GM12878 (cell line): ENCODE measurements around the gene HDAC9. TPM values are rescaled to one million over a fixed set of nuclear protein-coding genes. Genes with fewer than 3 reads are reported as not detected.

Experiments
- ATAC-seq: fragments of 200-7000 bp; cut with Tn5 transposase; 3 replicates; pipeline ENCODE4 v1.9.1; 2020; ENCODE audit warnings: mild to moderate bottlenecking, moderate library complexity
- BruUV-seq: library from RNA; stranded (reverse); fragments of 400-500 nt; replicated peaks from 2 replicates; lab custom pipeline; 2021; lab: Mats Ljungman, UMichigan
- CTCF ChIA-PET: fragments of 300-600 bp; sonication (Branson Sonifier 250); formaldehyde crosslinking; extraction: SDS; loops from one replicate; lab custom pipeline; 2021; ENCODE audit warnings: inconsistent platforms; lab: Yijun Ruan, JAX
- POLR2A ChIA-PET: fragments of 350-600 bp; formaldehyde crosslinking; extraction: SDS; loops from one replicate; lab custom pipeline; 2021; ENCODE audit warnings: inconsistent platforms; lab: Charles Lee
- RAD21 ChIA-PET: fragments of 300-600 bp; sonication (Branson Sonifier 250); formaldehyde crosslinking; loops from one replicate; lab custom pipeline; 2023; ENCODE audit warnings: antibody characterized with exemption; ENCODE audit not compliant: unreplicated experiment; lab: Charles Lee
- SMC1A ChIA-PET: fragments of 300-600 bp; sonication (Branson Sonifier 250); formaldehyde crosslinking; loops from one replicate; lab custom pipeline; 2023; ENCODE audit not compliant: unreplicated experiment, uncharacterized antibody; lab: Charles Lee
- DNase-seq: peaks from one replicate; pipeline ENCODE4 v3.0.0-alpha.2; 2011; ENCODE audit warnings: low read depth, low spot score
- FAIRE-seq: peaks from 3 replicates; lab custom pipeline; 2011; peaks lifted over from hg19 to GRCh38; lab: Jason Lieb, UNC
- H2AFZ ChIP-seq: 2 replicates; pipeline ENCODE4 v1.6.0; 2011; ENCODE audit warnings: low read depth, low read length, control low read depth; ENCODE audit not compliant: control insufficient read depth
- H3K27ac ChIP-seq: 2 replicates; pipeline ENCODE4 v1.5.1; 2011; ENCODE audit warnings: control low read depth; ENCODE audit not compliant: control insufficient read depth, insufficient read depth
- H3K27me3 ChIP-seq, 2 experiments: replicated peaks in 1 of 2; 2 replicates each; pipeline versions ENCODE4 v1.6.0 to v1.6.1; 2011; ENCODE audit warnings: low read length in 1 of 2; ENCODE audit not compliant: control insufficient read depth in 2 of 2, insufficient read depth in 2 of 2
- H3K36me3 ChIP-seq, 2 experiments: 2 replicates each; pipeline ENCODE4 v1.5.1; 2011; ENCODE audit warnings: low read length in 1 of 2; ENCODE audit not compliant: control insufficient read depth in 2 of 2, insufficient read depth in 2 of 2
- H3K4me1 ChIP-seq: 2 replicates; pipeline ENCODE4 v1.6.1; 2011; ENCODE audit warnings: mild to moderate bottlenecking, low read length, moderate library complexity, mixed read lengths; ENCODE audit not compliant: control insufficient read depth, insufficient read depth
- H3K4me2 ChIP-seq: 2 replicates; pipeline ENCODE4 v1.6.0; 2011; ENCODE audit warnings: control low read depth; ENCODE audit not compliant: control insufficient read depth, insufficient read depth
- H3K4me3 ChIP-seq: fragments of 200-600 bp; sonication (generic); 2 replicates; pipeline ENCODE4 v1.5.1; 2016
- H3K79me2 ChIP-seq: 2 replicates; pipeline ENCODE4 v1.6.0; 2011; ENCODE audit warnings: low read length; ENCODE audit not compliant: control insufficient read depth, insufficient read depth
- H3K9ac ChIP-seq: 2 replicates; pipeline ENCODE4 v1.8.0; 2011; ENCODE audit warnings: low read length, control low read depth, mixed read lengths; ENCODE audit not compliant: control insufficient read depth, insufficient read depth
- H3K9me3 ChIP-seq: replicated peaks from 3 replicates; pipeline ENCODE4 v1.5.1; 2011; ENCODE audit warnings: mild to moderate bottlenecking, low read length; ENCODE audit not compliant: control insufficient read depth, insufficient read depth
- H4K20me1 ChIP-seq: 2 replicates; pipeline ENCODE4 v1.6.0; 2011; ENCODE audit not compliant: control insufficient read depth, insufficient read depth
- ASH2L ChIP-seq: fragments of 300-600, 200-600 bp; sonication (generic); IDR thresholded peaks from 2 replicates; pipeline ENCODE4 v1.6.1; 2017; ENCODE audit warnings: low read depth, mild to moderate bottlenecking, borderline replicate concordance
- FOXM1 ChIP-seq: IDR thresholded peaks from 2 replicates; pipeline ENCODE4 v1.6.1; 2012; ENCODE audit warnings: low read depth, mild to moderate bottlenecking, inconsistent platforms, low read length, moderate library complexity
- JUND ChIP-seq: IDR thresholded peaks from 2 replicates; pipeline ENCODE4 v1.6.1; 2012; ENCODE audit warnings: low read depth, mild to moderate bottlenecking, low read length, improper control_type of control experiment, moderate library complexity
- KDM1A ChIP-seq: fragments of 200-600 bp; sonication (generic); IDR thresholded peaks from 2 replicates; pipeline ENCODE4 v1.6.1; 2016; ENCODE audit warnings: borderline replicate concordance
- MXI1 ChIP-seq: fragments of 150-350 bp; IDR thresholded peaks from 2 replicates; pipeline ENCODE4 v1.6.1; 2011; ENCODE audit warnings: low read depth, mild to moderate bottlenecking, inconsistent platforms, low read length, improper control_type of control experiment
- NFIC ChIP-seq: IDR thresholded peaks from 2 replicates; pipeline ENCODE4 v1.6.1; 2012; ENCODE audit warnings: low read depth, mild to moderate bottlenecking, inconsistent platforms, low read length, moderate library complexity
- NKRF ChIP-seq: fragments of 450-650 bp; conservative IDR thresholded peaks from 2 replicates; pipeline ENCODE4 v1.6.1; 2017; ENCODE audit warnings: mild to moderate bottlenecking, moderate library complexity
- PML ChIP-seq: IDR thresholded peaks from 2 replicates; pipeline ENCODE4 v1.6.1; 2012; ENCODE audit warnings: low read length, inconsistent platforms
- in situ Hi-C: fragments of 300-500 bp; cut with MboI; formaldehyde crosslinking; loops from 9 replicates; pipeline ENCODE4 v1.14.3; 2018; ENCODE audit warnings: mixed read lengths
- intact Hi-C: fragments of 100-400 bp; cut with micrococcal nuclease; formaldehyde crosslinking; loops from one replicate; pipeline ENCODE4 v1.14.2; 2022; ENCODE audit not compliant: unreplicated experiment
- polyA plus RNA-seq, 11 experiments: library from polyadenylated mRNA; depleted of rRNA in 4 of 11; unstranded in 6 of 11; stranded (reverse) in 5 of 11; fragments of >200 nt; fragmentation: Nextera tagmentation in 4 of 11; fragmentation: Illumina TruSeq in 1 of 11; extraction: Ambion mirVana in 4 of 11; extraction: Trizol in 1 of 11; gene quantifications; 1 replicate in 1 of 11; 2 replicates in 10 of 11; pipeline versions ENCODE4 v1.2.1 to v1.2.3, GENCODE V29; 2011 to 2016; ENCODE audit warnings: inconsistent platforms in 2 of 11, missing spikeins in 2 of 11, low read depth in 1 of 11
- total RNA-seq, 4 experiments: library from RNA; depleted of rRNA in 3 of 4; stranded (reverse); fragments of >200 nt in 3 of 4; fragmentation: Illumina TruSeq in 1 of 4; extraction: Trizol in 1 of 4; gene quantifications; 2 replicates each; pipeline versions ENCODE4 v1.2.1 to v1.2.3, GENCODE V29; 2013 to 2021
- TF ChIP-seq, protein P1 (sequence below): IDR thresholded peaks from 2 replicates; pipeline ENCODE4 v1.6.1; 2012; ENCODE audit warnings: improper control_type of control experiment, low read depth, low read length; ENCODE audit not compliant: insufficient replicate concordance
- TF ChIP-seq, protein P2 (sequence below): IDR thresholded peaks from 2 replicates; pipeline ENCODE4 v1.6.1; 2011; ENCODE audit warnings: low read depth, low read length, improper control_type of control experiment, borderline replicate concordance
- TF ChIP-seq, protein P3 (sequence below): IDR thresholded peaks from 2 replicates; pipeline ENCODE4 v1.6.1; 2011; ENCODE audit warnings: borderline replicate concordance, low read depth, mild to moderate bottlenecking, moderate library complexity, mixed read lengths, low read length; ENCODE audit not compliant: insufficient read depth; ENCODE audit errors: extremely low read length
- TF ChIP-seq, protein P4 (sequence below): IDR thresholded peaks from 2 replicates; pipeline ENCODE4 v1.6.1; 2012; ENCODE audit warnings: low read length, inconsistent platforms

The HDAC9 gene
- total and polyA plus RNA-seq, 10 of the 15 experiments (the other 5 are each of a cell fraction or from before 2014, with no cell fraction given): 0.73 to 12.8 (median 0.92) TPM

DNA sequence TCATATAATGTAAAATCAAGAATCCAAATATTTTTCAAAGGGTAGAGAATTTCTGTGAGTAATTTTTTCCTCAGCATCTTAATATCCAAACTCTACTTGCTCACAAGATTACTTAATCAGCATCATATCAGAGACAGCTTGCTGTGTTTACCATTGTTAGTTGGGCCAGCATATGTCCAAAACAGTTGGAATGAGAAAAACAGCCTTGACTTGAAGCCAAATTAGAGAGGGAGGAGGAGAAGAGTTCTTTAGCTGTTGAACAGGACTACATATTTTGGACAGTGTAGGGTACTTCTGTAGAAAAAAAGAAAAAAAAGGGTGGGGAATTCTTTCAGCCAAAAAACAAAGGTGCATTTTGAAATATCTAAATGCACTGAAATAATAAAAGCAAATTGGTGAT lies 69.8 kb downstream of the HDAC9 start:
- ATAC-seq (no peak), FAIRE-seq (no peak), DNase-seq (no peak)
- TF ChIP-seq FOXM1 (no peak), KDM1A (no peak), MXI1 (no peak), NFIC (no peak), NKRF (no peak), PML (no peak), ASH2L (no peak), JUND (no peak)
- TF ChIP-seq, protein P1, sequence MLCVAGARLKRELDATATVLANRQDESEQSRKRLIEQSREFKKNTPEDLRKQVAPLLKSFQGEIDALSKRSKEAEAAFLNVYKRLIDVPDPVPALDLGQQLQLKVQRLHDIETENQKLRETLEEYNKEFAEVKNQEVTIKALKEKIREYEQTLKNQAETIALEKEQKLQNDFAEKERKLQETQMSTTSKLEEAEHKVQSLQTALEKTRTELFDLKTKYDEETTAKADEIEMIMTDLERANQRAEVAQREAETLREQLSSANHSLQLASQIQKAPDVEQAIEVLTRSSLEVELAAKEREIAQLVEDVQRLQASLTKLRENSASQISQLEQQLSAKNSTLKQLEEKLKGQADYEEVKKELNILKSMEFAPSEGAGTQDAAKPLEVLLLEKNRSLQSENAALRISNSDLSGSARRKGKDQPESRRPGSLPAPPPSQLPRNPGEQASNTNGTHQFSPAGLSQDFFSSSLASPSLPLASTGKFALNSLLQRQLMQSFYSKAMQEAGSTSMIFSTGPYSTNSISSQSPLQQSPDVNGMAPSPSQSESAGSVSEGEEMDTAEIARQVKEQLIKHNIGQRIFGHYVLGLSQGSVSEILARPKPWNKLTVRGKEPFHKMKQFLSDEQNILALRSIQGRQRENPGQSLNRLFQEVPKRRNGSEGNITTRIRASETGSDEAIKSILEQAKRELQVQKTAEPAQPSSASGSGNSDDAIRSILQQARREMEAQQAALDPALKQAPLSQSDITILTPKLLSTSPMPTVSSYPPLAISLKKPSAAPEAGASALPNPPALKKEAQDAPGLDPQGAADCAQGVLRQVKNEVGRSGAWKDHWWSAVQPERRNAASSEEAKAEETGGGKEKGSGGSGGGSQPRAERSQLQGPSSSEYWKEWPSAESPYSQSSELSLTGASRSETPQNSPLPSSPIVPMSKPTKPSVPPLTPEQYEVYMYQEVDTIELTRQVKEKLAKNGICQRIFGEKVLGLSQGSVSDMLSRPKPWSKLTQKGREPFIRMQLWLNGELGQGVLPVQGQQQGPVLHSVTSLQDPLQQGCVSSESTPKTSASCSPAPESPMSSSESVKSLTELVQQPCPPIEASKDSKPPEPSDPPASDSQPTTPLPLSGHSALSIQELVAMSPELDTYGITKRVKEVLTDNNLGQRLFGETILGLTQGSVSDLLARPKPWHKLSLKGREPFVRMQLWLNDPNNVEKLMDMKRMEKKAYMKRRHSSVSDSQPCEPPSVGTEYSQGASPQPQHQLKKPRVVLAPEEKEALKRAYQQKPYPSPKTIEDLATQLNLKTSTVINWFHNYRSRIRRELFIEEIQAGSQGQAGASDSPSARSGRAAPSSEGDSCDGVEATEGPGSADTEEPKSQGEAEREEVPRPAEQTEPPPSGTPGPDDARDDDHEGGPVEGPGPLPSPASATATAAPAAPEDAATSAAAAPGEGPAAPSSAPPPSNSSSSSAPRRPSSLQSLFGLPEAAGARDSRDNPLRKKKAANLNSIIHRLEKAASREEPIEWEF: no peak
- TF ChIP-seq, protein P2, sequence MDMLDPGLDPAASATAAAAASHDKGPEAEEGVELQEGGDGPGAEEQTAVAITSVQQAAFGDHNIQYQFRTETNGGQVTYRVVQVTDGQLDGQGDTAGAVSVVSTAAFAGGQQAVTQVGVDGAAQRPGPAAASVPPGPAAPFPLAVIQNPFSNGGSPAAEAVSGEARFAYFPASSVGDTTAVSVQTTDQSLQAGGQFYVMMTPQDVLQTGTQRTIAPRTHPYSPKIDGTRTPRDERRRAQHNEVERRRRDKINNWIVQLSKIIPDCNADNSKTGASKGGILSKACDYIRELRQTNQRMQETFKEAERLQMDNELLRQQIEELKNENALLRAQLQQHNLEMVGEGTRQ: no peak
- TF ChIP-seq, protein P3, sequence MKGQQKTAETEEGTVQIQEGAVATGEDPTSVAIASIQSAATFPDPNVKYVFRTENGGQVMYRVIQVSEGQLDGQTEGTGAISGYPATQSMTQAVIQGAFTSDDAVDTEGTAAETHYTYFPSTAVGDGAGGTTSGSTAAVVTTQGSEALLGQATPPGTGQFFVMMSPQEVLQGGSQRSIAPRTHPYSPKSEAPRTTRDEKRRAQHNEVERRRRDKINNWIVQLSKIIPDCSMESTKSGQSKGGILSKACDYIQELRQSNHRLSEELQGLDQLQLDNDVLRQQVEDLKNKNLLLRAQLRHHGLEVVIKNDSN: no peak
- TF ChIP-seq, protein P4, sequence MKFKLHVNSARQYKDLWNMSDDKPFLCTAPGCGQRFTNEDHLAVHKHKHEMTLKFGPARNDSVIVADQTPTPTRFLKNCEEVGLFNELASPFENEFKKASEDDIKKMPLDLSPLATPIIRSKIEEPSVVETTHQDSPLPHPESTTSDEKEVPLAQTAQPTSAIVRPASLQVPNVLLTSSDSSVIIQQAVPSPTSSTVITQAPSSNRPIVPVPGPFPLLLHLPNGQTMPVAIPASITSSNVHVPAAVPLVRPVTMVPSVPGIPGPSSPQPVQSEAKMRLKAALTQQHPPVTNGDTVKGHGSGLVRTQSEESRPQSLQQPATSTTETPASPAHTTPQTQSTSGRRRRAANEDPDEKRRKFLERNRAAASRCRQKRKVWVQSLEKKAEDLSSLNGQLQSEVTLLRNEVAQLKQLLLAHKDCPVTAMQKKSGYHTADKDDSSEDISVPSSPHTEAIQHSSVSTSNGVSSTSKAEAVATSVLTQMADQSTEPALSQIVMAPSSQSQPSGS: no peak
- Histone ChIP-seq H3K4me2 (no peak overlapping the region), H4K20me1 (no peaks in the 10 kb centered on the region), H3K36me3 (no peaks in the 10 kb centered on the region), H3K79me2 (no peaks in the 10 kb centered on the region), H3K9me3 (no peaks in the 10 kb centered on the region), H3K4me3 (no peak overlapping the region), H3K27ac (no peak overlapping the region), H2AFZ (no peak overlapping the region), H3K4me1 (no peaks in the 10 kb centered on the region), H3K27me3 (no peaks in the 10 kb centered on the region), H3K9ac (no peak overlapping the region)
- SMC1A ChIA-PET: no interaction called here
- RAD21 ChIA-PET: no interaction called here
- no TSS peak for BruUV-seq
- in situ Hi-C loops (no loop called here), intact Hi-C loops (no loop called here)
- POLR2A ChIA-PET: no interaction called here
- CTCF ChIA-PET: no interaction called here
